ENCODE results near the gene SLC6A15. TPM values are rescaled to one million over a fixed set of nuclear protein-coding genes. Genes with fewer than 3 reads are reported as not detected.

The SLC6A15 gene
- total RNA-seq, 1 donor, result not detected

- Histone ChIP-seq H3K79me2 (ENCODE audit: insufficient read depth, low read length) (no peaks in the 10 kb centered on the region), H3K27me3 (ENCODE audit: insufficient read depth, low read length) (no peaks in the 10 kb centered on the region), H3K36me3 (ENCODE audit: insufficient read depth, low read length) (no peaks in the 10 kb centered on the region), H3K4me2 (ENCODE audit: insufficient read depth, low read length) (no peak overlapping the region), H3K4me1 (ENCODE audit: insufficient read depth, low read length) (no peaks in the 10 kb centered on the region), H3K9me3 (ENCODE audit: low read depth, low read length) (no peaks in the 10 kb centered on the region), H3K27ac (ENCODE audit: low read depth, low read length) (no peak overlapping the region), H2AFZ (ENCODE audit: low read length) (no peak overlapping the region), H3K4me3 (ENCODE audit: insufficient read depth, low read length) (no peak overlapping the region), H4K20me1 (ENCODE audit: insufficient read depth, low read length) (no peaks in the 10 kb centered on the region)
- TF ChIP-seq, protein P1, sequence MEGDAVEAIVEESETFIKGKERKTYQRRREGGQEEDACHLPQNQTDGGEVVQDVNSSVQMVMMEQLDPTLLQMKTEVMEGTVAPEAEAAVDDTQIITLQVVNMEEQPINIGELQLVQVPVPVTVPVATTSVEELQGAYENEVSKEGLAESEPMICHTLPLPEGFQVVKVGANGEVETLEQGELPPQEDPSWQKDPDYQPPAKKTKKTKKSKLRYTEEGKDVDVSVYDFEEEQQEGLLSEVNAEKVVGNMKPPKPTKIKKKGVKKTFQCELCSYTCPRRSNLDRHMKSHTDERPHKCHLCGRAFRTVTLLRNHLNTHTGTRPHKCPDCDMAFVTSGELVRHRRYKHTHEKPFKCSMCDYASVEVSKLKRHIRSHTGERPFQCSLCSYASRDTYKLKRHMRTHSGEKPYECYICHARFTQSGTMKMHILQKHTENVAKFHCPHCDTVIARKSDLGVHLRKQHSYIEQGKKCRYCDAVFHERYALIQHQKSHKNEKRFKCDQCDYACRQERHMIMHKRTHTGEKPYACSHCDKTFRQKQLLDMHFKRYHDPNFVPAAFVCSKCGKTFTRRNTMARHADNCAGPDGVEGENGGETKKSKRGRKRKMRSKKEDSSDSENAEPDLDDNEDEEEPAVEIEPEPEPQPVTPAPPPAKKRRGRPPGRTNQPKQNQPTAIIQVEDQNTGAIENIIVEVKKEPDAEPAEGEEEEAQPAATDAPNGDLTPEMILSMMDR (IDR thresholded peaks at IDR 0.05; ENCODE audit: extremely low read depth, low read depth, low read length), result no peak
- no peak for DNase-seq (ENCODE audit: insufficient read length, low spot score, missing footprints)
These were observed 97.8 kb downstream of the SLC6A15 start for GRCh38 chr12:84814664-84815245.

- Histone ChIP-seq H3K9me3 (ENCODE audit: low read depth, low read length) (no peaks in the 10 kb centered on the region), H3K27me3 (ENCODE audit: insufficient read depth, low read length) (no peaks in the 10 kb centered on the region), H3K79me2 (ENCODE audit: insufficient read depth, low read length) (no peaks in the 10 kb centered on the region), H3K4me2 (ENCODE audit: insufficient read depth, low read length) (no peak overlapping the region), H2AFZ (ENCODE audit: low read length) (no peak overlapping the region), H3K4me3 (ENCODE audit: insufficient read depth, low read length) (no peak overlapping the region), H3K4me1 (ENCODE audit: insufficient read depth, low read length) (no peaks in the 10 kb centered on the region), H3K27ac (ENCODE audit: low read depth, low read length) (no peak overlapping the region), H3K36me3 (ENCODE audit: insufficient read depth, low read length) (no peaks in the 10 kb centered on the region), H4K20me1 (ENCODE audit: insufficient read depth, low read length) (no peaks in the 10 kb centered on the region)
- TF ChIP-seq, protein P1 (IDR thresholded peaks at IDR 0.05; ENCODE audit: extremely low read depth, low read depth, low read length), result no peak
- DNase-seq (ENCODE audit: insufficient read length, low spot score, missing footprints), result no peak
These were observed 98.6 kb downstream of the SLC6A15 start for GRCh38 chr12:84813780-84814663.

DNA sequence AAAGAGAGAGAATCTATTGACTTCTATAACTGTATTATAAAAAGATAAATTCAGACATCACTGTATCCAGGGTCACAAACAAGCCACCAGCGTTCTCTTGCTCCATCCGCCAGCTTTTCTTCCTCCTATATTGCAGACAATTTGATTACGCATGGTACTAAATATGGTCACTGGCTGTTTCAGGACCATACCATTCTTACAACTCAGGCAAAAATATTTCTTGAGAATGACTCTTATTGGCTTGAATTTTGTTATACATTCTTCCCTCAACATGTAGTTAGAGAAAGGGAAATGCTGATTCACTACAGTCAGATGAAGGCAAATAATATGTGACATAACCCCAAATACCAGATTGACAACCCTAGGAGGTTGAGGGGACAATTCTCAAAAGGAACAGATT lies 101.3 kb downstream of the SLC6A15 start:
- no peak for DNase-seq (ENCODE audit: insufficient read length, low spot score, missing footprints)
- no peak overlapping the region for H3K4me2 ChIP-seq (ENCODE audit: insufficient read depth, low read length)
- H3K4me1 ChIP-seq (ENCODE audit: insufficient read depth, low read length), result no peaks in the 10 kb centered on the region
- H3K9me3 ChIP-seq (ENCODE audit: low read depth, low read length), result no peaks in the 10 kb centered on the region
- no peaks in the 10 kb centered on the region for H3K27me3 ChIP-seq (ENCODE audit: insufficient read depth, low read length)
- no peak overlapping the region for H3K27ac ChIP-seq (ENCODE audit: low read depth, low read length)
- no peak overlapping the region for H3K4me3 ChIP-seq (ENCODE audit: insufficient read depth, low read length)
- no peak overlapping the region for H2AFZ ChIP-seq (ENCODE audit: low read length)
- H3K79me2 ChIP-seq (ENCODE audit: insufficient read depth, low read length), result no peaks in the 10 kb centered on the region
- no peaks in the 10 kb centered on the region for H4K20me1 ChIP-seq (ENCODE audit: insufficient read depth, low read length)
- TF ChIP-seq, protein P1 (IDR thresholded peaks at IDR 0.05; ENCODE audit: extremely low read depth, low read depth, low read length), result no peak
- H3K36me3 ChIP-seq (ENCODE audit: insufficient read depth, low read length), result no peaks in the 10 kb centered on the region

- Histone ChIP-seq H3K36me3 (ENCODE audit: insufficient read depth, low read length) (no peaks in the 10 kb centered on the region), H3K9me3 (ENCODE audit: low read depth, low read length) (no peaks in the 10 kb centered on the region), H3K27me3 (ENCODE audit: insufficient read depth, low read length) (no peaks in the 10 kb centered on the region), H3K4me2 (ENCODE audit: insufficient read depth, low read length) (no peak overlapping the region), H3K27ac (ENCODE audit: low read depth, low read length) (no peak overlapping the region), H3K79me2 (ENCODE audit: insufficient read depth, low read length) (no peaks in the 10 kb centered on the region), H3K4me1 (ENCODE audit: insufficient read depth, low read length) (no peaks in the 10 kb centered on the region), H2AFZ (ENCODE audit: low read length) (no peak overlapping the region), H3K4me3 (ENCODE audit: insufficient read depth, low read length) (no peak overlapping the region), H4K20me1 (ENCODE audit: insufficient read depth, low read length) (no peaks in the 10 kb centered on the region)
- no peak for DNase-seq (ENCODE audit: insufficient read length, low spot score, missing footprints)
- TF ChIP-seq, protein P1 (IDR thresholded peaks at IDR 0.05; ENCODE audit: extremely low read depth, low read depth, low read length), result no peak
These were observed 102.0 kb downstream of the SLC6A15 start for GRCh38 chr12:84810611-84811010.

All from osteoblast (primary cell).